GM12878 (cell line): Measurements from ENCODE around the gene CFAP90. TPM values are rescaled to one million over a fixed set of nuclear protein-coding genes. Genes with fewer than 3 reads are reported as not detected.

ENCODE experiments used
- ATAC-seq: fragments of 200-7000 bp; cut with Tn5 transposase; 3 replicates; pipeline ENCODE4 v1.9.1; 2020; ENCODE audit warnings: mild to moderate bottlenecking, moderate library complexity
- BruUV-seq: library from RNA; stranded (reverse); fragments of 400-500 nt; replicated peaks from 2 replicates; lab custom pipeline; 2021; lab: Mats Ljungman, UMichigan
- CTCF ChIA-PET: fragments of 300-600 bp; sonication (Branson Sonifier 250); formaldehyde crosslinking; extraction: SDS; loops from one replicate; lab custom pipeline; 2021; ENCODE audit warnings: inconsistent platforms; lab: Yijun Ruan, JAX
- POLR2A ChIA-PET: fragments of 350-600 bp; formaldehyde crosslinking; extraction: SDS; loops from one replicate; lab custom pipeline; 2021; ENCODE audit warnings: inconsistent platforms; lab: Charles Lee
- RAD21 ChIA-PET: fragments of 300-600 bp; sonication (Branson Sonifier 250); formaldehyde crosslinking; loops from one replicate; lab custom pipeline; 2023; ENCODE audit warnings: antibody characterized with exemption; ENCODE audit not compliant: unreplicated experiment; lab: Charles Lee
- SMC1A ChIA-PET: fragments of 300-600 bp; sonication (Branson Sonifier 250); formaldehyde crosslinking; loops from one replicate; lab custom pipeline; 2023; ENCODE audit not compliant: unreplicated experiment, uncharacterized antibody; lab: Charles Lee
- DNase-seq: peaks from one replicate; pipeline ENCODE4 v3.0.0-alpha.2; 2011; ENCODE audit warnings: low read depth, low spot score
- FAIRE-seq: peaks from 3 replicates; lab custom pipeline; 2011; peaks lifted over from hg19 to GRCh38; lab: Jason Lieb, UNC
- H2AFZ ChIP-seq: 2 replicates; pipeline ENCODE4 v1.6.0; 2011; ENCODE audit warnings: low read depth, low read length, control low read depth; ENCODE audit not compliant: control insufficient read depth
- H3K27ac ChIP-seq: 2 replicates; pipeline ENCODE4 v1.5.1; 2011; ENCODE audit warnings: control low read depth; ENCODE audit not compliant: control insufficient read depth, insufficient read depth
- H3K27me3 ChIP-seq, 2 experiments: replicated peaks in 1 of 2; 2 replicates each; pipeline versions ENCODE4 v1.6.0 to v1.6.1; 2011; ENCODE audit warnings: low read length in 1 of 2; ENCODE audit not compliant: control insufficient read depth in 2 of 2, insufficient read depth in 2 of 2
- H3K36me3 ChIP-seq, 2 experiments: 2 replicates each; pipeline ENCODE4 v1.5.1; 2011; ENCODE audit warnings: low read length in 1 of 2; ENCODE audit not compliant: control insufficient read depth in 2 of 2, insufficient read depth in 2 of 2
- H3K4me1 ChIP-seq: 2 replicates; pipeline ENCODE4 v1.6.1; 2011; ENCODE audit warnings: mild to moderate bottlenecking, low read length, moderate library complexity, mixed read lengths; ENCODE audit not compliant: control insufficient read depth, insufficient read depth
- H3K4me2 ChIP-seq: 2 replicates; pipeline ENCODE4 v1.6.0; 2011; ENCODE audit warnings: control low read depth; ENCODE audit not compliant: control insufficient read depth, insufficient read depth
- H3K4me3 ChIP-seq: fragments of 200-600 bp; sonication (generic); 2 replicates; pipeline ENCODE4 v1.5.1; 2016
- H3K79me2 ChIP-seq: 2 replicates; pipeline ENCODE4 v1.6.0; 2011; ENCODE audit warnings: low read length; ENCODE audit not compliant: control insufficient read depth, insufficient read depth
- H3K9ac ChIP-seq: 2 replicates; pipeline ENCODE4 v1.8.0; 2011; ENCODE audit warnings: low read length, control low read depth, mixed read lengths; ENCODE audit not compliant: control insufficient read depth, insufficient read depth
- H3K9me3 ChIP-seq: replicated peaks from 3 replicates; pipeline ENCODE4 v1.5.1; 2011; ENCODE audit warnings: mild to moderate bottlenecking, low read length; ENCODE audit not compliant: control insufficient read depth, insufficient read depth
- H4K20me1 ChIP-seq: 2 replicates; pipeline ENCODE4 v1.6.0; 2011; ENCODE audit not compliant: control insufficient read depth, insufficient read depth
- BHLHE40 ChIP-seq, 2 experiments: fragments of 450-650 bp in 1 of 2; IDR thresholded peaks; 2 replicates each; pipeline ENCODE4 v1.6.1; 2011 to 2017; ENCODE audit warnings: low read depth in 2 of 2, borderline replicate concordance in 1 of 2, improper control_type of control experiment in 1 of 2, low read length in 1 of 2, mild to moderate bottlenecking in 1 of 2
- DPF2 ChIP-seq: fragments of 450-650 bp; IDR thresholded peaks from 2 replicates; pipeline ENCODE4 v1.6.1; 2017; ENCODE audit warnings: mild to moderate bottlenecking
- GABPA ChIP-seq: IDR thresholded peaks from 2 replicates; pipeline ENCODE4 v1.6.1; 2014; ENCODE audit warnings: antibody characterized with exemption, low read depth, mild to moderate bottlenecking, inconsistent platforms
- HSF1 ChIP-seq: fragments of 150-350 bp; IDR thresholded peaks from 2 replicates; pipeline ENCODE4 v1.6.1; 2014; ENCODE audit warnings: mild to moderate bottlenecking, low read depth, low read length
- MEF2B ChIP-seq: fragments of 450-650 bp; IDR thresholded peaks from 2 replicates; pipeline ENCODE4 v1.6.1; 2018; ENCODE audit warnings: mild to moderate bottlenecking, moderate library complexity; ENCODE audit not compliant: partially characterized antibody, poor library complexity, severe bottlenecking
- MYB ChIP-seq: fragments of 150-350 bp; IDR thresholded peaks from 2 replicates; pipeline ENCODE4 v1.6.1; 2014; ENCODE audit warnings: mild to moderate bottlenecking, low read depth, low read length, borderline replicate concordance
- RCOR1 ChIP-seq: conservative IDR thresholded peaks from 2 replicates; pipeline ENCODE4 v1.6.1; 2012; ENCODE audit warnings: low read depth, low read length, improper control_type of control experiment
- ZNF217 ChIP-seq: fragments of 450-650 bp; IDR thresholded peaks from 2 replicates; pipeline ENCODE4 v1.6.1; 2017; ENCODE audit warnings: antibody characterized with exemption, mild to moderate bottlenecking
- WGBS: methylation state at CpG from one replicate; pipeline ENCODE4 v1.1.6; 2016; ENCODE audit warnings: low lambda C conversion rate; ENCODE audit not compliant: insufficient replicate concordance, insufficient coverage; ENCODE audit errors: missing lambda C conversion rate; 5-methylcytosine and 5-hydroxymethylcytosine counted together
- in situ Hi-C: fragments of 300-500 bp; cut with MboI; formaldehyde crosslinking; loops from 9 replicates; pipeline ENCODE4 v1.14.3; 2018; ENCODE audit warnings: mixed read lengths
- intact Hi-C: fragments of 100-400 bp; cut with micrococcal nuclease; formaldehyde crosslinking; loops from one replicate; pipeline ENCODE4 v1.14.2; 2022; ENCODE audit not compliant: unreplicated experiment
- polyA plus RNA-seq, 11 experiments: library from polyadenylated mRNA; depleted of rRNA in 4 of 11; unstranded in 6 of 11; stranded (reverse) in 5 of 11; fragments of >200 nt; fragmentation: Nextera tagmentation in 4 of 11; fragmentation: Illumina TruSeq in 1 of 11; extraction: Ambion mirVana in 4 of 11; extraction: Trizol in 1 of 11; gene quantifications; 1 replicate in 1 of 11; 2 replicates in 10 of 11; pipeline versions ENCODE4 v1.2.1 to v1.2.3, GENCODE V29; 2011 to 2016; ENCODE audit warnings: inconsistent platforms in 2 of 11, missing spikeins in 2 of 11, low read depth in 1 of 11
- total RNA-seq, 4 experiments: library from RNA; depleted of rRNA in 3 of 4; stranded (reverse); fragments of >200 nt in 3 of 4; fragmentation: Illumina TruSeq in 1 of 4; extraction: Trizol in 1 of 4; gene quantifications; 2 replicates each; pipeline versions ENCODE4 v1.2.1 to v1.2.3, GENCODE V29; 2013 to 2021
- TF ChIP-seq, protein P1 (sequence below): fragments of 450-650 bp; IDR thresholded peaks from 2 replicates; pipeline ENCODE4 v1.6.1; 2017; ENCODE audit warnings: low read depth, mild to moderate bottlenecking, moderate library complexity

Gene CFAP90
- total and polyA plus RNA-seq, 10 of the 15 experiments (the other 5 are each of a cell fraction or from before 2014, with no cell fraction given): not detected

- in situ Hi-C loops: no loop called here
- WGBS: 26% methylated on average over 2 of the region's 2 CpGs
- TF ChIP-seq BHLHE40 (IDR thresholded peaks at IDR 0.05; ENCODE audit: borderline replicate concordance in 1 of 2, low read depth in 2 of 2, low read length in 1 of 2) (no peak), GABPA (no peak), HSF1 (no peak), RCOR1 (no peak), MEF2B (no peak), MYB (no peak), DPF2 (no peak), ZNF217 (no peak)
- TF ChIP-seq, protein P1, sequence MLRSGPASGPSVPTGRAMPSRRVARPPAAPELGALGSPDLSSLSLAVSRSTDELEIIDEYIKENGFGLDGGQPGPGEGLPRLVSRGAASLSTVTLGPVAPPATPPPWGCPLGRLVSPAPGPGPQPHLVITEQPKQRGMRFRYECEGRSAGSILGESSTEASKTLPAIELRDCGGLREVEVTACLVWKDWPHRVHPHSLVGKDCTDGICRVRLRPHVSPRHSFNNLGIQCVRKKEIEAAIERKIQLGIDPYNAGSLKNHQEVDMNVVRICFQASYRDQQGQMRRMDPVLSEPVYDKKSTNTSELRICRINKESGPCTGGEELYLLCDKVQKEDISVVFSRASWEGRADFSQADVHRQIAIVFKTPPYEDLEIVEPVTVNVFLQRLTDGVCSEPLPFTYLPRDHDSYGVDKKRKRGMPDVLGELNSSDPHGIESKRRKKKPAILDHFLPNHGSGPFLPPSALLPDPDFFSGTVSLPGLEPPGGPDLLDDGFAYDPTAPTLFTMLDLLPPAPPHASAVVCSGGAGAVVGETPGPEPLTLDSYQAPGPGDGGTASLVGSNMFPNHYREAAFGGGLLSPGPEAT: no peak
- ChIA-PET RAD21 (interaction anchor here (1.2 to 2.1 kb wide), 2 partner anchors 10 to 49 kb away, joined by 4 to 7 read pairs; no protein-coding TSS in a partner anchor), POLR2A (interaction anchor here (1.8 kb wide), 1 partner anchor 9 kb away, joined by 4 read pairs; no protein-coding TSS in a partner anchor), CTCF (interaction anchor here (1.0 to 3.5 kb wide), 3 partner anchors 9 to 48 kb away, joined by 3 to 29 read pairs (median 3); no protein-coding TSS in a partner anchor), SMC1A (no interaction called here)
- FAIRE-seq: no peak
- no peaks in the 10 kb centered on the region; the same call in 1 of the 2 replicates for H3K4me1 ChIP-seq
- DNase-seq: no peak
- no peaks in the 10 kb centered on the region; the same call in 2 of the 3 replicates for H3K9me3 ChIP-seq
- no peak for ATAC-seq
- H3K9ac ChIP-seq: no peak overlapping the region
- intact Hi-C loops: no loop called here
- BruUV-seq: no TSS peak
- no peak overlapping the region for H3K4me3 ChIP-seq
- no peaks in the 10 kb centered on the region for H3K79me2 ChIP-seq
- H3K36me3 ChIP-seq: no peaks in the 10 kb centered on the region
- no peak overlapping the region for H3K27ac ChIP-seq
- H4K20me1 ChIP-seq: no peaks in the 10 kb centered on the region
- H3K27me3 ChIP-seq: no peaks in the 10 kb centered on the region
- H3K4me2 ChIP-seq: no peak overlapping the region
- H2AFZ ChIP-seq: no peak overlapping the region
Measured at GRCh38 chr5:7803937-7804336, 47.0 kb downstream of the CFAP90 start.
